ENCODE data around the gene CTSA.
A peak's percentile ranks its signal among the peaks of the same experiment; 100 is the strongest.

The CTSA gene

DNA sequence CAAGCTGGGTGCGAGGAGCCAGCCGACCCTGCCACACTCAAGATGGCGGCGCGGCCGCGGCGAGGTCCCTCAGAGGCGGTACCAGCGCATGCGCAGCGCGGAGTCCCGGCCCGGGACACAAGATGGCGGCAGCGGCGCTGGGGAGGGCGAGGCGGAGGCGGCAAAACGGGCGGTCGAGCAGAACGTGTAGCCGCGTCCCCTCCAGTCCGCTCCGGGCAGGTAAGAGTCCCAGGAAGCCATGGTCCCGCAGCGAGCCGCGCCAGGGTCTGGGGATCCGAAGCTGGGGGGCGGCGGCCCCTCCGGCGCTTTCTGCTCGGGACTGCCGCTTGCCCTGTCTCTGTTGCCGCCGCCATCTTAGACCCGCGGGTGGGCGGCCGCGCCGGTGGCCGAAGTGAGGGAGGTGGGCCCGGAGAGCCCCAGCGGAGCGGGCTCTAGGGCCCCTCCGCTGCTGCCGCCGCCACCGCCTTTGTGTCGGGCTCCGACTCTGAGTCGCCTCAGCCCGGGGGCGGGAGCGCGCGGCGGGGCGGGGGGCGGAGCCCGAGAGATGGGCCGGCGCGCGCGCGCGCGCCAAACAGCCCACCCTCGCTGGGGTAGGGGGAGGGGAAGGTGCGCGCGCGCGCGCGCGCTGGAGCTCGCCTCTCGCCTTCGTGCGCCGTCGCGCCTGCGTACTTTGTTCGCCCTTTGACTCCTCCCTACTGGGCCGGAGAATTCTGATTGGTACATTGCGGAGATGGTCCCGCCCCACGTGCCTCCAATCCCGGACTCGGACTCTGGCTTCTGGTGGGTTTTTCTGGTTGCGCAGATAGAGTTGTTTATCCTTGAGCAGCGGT lies 43.7 kb downstream of the CTSA start, which contains the start of gene PCIF1:
Gene PCIF1 (plus strand): TSS at position 98 of the 830 bp plus-strand sequence. CDS start 4,317 bp downstream, outside the sequence.
- H3K4me3 ChIP-seq (ENCODE audit: low read depth, low read length), result peak within 1 kb of the TSS; percentile 97

DNA sequence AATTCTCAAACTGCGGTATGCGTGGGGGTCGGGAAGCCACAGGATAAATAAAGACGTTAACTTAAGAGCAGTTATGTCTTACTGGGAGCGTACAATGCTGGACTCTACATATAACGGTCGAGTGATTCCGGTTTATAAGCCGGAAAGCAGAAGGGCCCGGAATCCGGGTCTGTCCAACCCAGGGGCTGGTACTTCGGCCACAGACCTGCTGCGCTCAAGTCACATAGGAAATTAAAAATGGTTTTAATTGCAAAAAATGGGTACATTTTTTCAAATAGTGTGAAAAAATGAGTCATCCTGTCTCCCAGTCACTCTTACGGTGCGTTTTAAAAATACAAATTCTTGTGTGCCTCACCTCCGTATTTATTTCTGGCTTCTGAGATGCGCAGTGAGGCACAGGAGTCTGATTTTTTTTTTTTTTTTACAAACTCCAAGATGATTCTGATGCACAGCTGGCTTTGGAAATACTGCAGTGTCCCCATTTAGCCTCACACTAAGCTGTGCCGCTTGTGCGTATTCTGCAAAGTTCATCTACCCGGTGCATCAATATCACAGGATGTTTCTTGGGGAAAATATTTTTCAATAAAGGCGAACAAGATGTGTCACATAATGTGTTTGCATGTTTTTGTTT lies 44.4 kb downstream of the CTSA start:
- peak overlapping the region; percentile 97 for H3K4me3 ChIP-seq (ENCODE audit: low read depth, low read length)

DNA sequence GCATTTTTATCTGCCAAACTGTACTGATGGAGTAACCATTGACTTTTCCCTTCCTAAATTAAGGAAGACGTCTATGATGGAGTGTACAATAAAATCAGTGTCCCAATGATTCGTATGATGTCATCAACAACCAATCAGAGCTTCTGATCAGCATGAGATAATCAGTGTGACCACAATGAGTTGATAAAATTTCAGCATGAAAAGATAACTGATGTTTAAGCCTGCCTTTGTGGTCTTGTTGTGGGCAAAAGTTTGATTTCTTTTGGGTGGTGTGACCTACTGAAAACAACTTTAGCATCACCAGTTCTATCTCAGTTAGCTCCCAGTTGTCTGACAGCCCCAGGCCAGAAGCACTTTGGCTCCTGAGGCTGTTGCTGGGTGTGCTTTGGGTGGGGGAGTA lies 46.6 kb downstream of the CTSA start:
- no peak overlapping the region for H3K4me3 ChIP-seq (ENCODE audit: low read depth, low read length)

DNA sequence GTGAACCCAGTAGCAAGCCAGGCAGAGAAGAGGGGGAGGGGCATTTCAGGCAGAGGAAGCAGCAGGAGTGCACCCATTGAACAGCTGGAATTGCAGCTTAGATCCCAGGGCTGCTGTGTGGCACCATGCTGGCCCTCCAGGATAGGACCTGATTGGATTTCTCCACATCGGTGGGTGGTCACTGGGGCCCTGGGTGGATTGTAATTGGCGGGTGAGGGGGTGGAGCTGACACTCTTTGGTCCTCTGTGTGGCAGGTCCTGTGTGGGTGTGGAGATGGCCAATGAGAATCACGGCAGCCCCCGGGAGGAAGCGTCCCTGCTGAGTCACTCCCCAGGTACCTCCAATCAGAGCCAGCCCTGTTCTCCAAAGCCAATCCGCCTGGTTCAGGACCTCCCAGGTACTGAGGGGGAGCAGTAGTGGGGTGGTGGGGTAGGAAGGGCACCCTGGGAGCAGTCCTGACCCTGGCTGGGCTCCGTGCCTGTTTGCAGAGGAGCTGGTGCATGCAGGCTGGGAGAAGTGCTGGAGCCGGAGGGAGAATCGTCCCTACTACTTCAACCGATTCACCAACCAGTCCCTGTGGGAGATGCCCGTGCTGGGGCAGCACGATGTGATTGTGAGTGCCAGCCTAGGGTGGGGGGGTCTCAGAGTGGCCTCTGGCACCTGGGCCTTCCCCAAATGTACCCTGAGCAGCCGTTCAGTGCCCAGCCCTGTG lies 47.7 kb downstream of the CTSA start:
- H3K4me3 ChIP-seq (ENCODE audit: low read depth, low read length), result no peak overlapping the region

DNA sequence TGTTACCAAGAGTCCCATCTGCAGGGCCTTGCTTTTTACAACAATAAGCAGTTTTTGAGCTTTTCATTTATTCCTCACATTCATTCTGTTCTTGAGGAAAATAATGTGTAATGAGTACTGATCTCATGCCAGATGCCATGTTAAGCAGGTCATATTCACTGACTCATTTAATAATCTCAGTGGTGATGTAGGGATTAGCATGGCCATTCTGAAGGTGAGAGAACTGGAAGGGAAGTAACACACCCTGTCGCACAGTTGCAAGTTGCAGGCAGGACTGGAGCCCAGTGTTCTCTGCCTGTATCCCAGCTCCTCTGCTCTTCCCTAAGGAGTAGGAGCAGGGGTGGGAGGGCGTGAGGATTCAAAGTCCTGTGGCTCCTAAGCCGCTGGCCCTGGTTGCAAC lies 48.9 kb downstream of the CTSA start:
- no peak overlapping the region for H3K4me3 ChIP-seq (ENCODE audit: low read depth, low read length)

DNA sequence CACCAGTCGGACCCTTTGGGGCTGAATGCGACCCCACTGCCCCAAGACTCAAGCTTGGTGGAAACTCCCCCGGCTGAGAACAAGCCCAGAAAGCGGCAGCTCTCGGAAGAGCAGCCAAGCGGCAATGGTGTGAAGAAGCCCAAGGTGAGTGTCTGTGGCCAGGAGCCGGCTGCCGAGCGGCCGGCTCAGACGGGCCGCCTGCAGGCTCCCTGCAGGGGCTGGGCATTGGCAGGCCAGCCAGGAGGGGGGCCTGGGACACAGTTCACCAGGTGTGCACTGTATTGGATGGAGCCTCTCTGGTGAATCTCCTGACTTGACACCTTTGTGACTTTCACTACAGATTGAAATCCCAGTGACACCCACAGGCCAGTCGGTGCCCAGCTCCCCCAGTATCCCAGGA lies 49.3 kb downstream of the CTSA start:
- no peak overlapping the region for H3K4me3 ChIP-seq (ENCODE audit: low read depth, low read length)

DNA sequence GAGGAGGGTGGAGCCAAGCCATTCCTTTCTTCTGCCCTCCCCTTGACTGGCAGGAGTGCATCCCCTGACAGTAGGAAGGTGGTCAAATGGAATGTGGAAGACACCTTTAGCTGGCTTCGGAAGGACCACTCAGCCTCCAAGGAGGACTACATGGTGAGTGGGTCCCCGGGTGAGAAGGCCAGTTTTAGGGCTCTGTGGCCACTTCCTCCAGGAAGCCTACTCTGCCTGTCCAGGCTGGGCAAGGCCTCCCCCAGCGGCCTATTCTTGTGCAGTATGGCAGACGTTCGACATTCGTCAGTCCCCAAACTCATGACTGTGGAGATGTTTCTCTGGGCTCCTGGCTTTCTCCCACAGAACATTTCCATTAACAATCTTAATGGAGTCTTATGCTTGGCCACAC lies 52.5 kb downstream of the CTSA start:
- H3K4me3 ChIP-seq (ENCODE audit: low read depth, low read length), result no peak overlapping the region

DNA sequence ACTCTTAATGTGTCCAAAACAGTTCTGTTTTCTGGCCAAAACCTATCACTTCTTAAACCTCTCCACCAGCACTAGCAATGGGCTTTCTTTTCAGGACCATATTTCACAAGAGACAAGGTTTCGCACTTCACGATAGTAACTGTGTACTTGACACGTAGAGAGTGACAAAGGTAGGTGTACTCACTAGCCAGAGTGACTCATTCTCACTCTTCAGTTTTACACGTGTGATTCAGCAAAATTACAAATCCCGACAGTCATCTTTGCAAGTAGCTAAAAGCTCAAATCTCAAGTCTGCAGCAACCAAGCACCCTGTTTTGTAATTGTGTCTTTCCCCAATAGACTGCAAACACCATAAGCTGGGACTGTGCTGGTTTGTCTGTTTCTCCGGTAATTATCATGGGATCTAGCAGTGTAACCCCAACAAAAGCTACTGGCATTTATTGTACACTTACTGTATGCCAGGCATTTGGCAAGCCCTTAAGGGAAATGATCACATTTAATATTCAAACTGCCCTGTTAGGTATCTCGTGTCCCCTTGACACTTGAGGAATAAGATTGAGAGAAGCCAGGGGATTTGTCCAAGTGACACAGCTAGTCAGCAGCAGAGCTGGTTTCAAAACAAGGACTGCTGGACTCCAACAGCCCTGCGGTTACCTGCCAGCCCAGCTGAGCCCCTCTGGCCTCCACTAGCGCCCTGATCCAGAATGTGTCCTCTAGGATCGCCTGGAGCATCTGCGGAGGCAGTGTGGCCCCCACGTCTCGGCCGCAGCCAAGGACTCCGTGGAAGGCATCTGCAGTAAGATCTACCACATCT lies 53.2 kb downstream of the CTSA start:
- no peak overlapping the region for H3K4me3 ChIP-seq (ENCODE audit: low read depth, low read length)

DNA sequence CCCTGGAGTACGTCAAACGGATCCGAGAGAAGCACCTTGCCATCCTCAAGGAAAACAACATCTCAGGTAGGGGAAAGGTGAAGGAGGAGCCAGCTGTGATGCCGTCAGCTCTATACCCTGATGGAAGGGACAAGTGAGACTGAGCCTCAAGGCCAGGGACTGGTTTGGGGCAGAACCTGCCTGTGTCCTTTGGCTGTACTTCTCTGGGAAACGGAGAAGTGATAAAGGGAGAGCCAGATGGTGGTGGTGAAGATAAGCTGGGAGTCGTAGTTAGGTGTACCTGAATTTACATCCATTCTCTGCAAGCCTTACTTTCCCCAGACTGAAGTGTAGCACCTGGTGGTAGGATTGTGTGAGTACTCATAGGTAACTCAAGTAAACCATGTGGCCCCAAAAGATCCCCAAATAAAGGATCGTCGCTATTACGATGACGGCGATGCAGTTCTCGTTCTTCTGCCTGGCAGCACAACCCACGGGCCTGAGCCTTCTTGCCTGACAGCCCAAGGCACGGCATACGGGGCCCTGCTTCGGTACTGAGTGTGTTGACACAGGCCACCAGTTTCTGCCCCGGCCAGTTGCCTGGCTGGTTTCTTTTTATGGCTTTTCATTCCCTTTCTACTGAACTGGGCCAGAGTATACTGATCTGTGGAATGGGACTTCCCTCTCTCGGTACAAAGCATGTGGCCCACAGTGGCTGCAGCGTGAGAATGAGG lies 54.0 kb downstream of the CTSA start:
- no peak overlapping the region for H3K4me3 ChIP-seq (ENCODE audit: low read depth, low read length)

DNA sequence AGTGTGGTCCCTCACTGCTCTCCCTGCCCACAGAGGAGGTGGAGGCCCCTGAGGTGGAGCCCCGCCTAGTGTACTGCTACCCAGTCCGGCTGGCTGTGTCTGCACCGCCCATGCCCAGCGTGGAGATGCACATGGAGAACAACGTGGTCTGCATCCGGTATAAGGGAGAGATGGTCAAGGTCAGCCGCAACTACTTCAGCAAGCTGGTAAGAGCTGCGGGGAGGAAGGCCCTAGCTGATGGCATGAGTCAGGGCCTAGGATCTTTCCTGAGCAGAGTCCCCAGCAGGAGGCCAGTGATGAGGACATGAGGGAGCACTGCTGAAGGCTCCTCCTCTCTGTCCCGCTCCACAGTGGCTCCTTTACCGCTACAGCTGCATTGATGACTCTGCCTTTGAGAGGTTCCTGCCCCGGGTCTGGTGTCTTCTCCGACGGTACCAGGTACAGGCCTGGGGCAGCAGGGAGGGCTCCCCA lies 54.6 kb downstream of the CTSA start:
- H3K4me3 ChIP-seq (ENCODE audit: low read depth, low read length), result no peak overlapping the region

DNA sequence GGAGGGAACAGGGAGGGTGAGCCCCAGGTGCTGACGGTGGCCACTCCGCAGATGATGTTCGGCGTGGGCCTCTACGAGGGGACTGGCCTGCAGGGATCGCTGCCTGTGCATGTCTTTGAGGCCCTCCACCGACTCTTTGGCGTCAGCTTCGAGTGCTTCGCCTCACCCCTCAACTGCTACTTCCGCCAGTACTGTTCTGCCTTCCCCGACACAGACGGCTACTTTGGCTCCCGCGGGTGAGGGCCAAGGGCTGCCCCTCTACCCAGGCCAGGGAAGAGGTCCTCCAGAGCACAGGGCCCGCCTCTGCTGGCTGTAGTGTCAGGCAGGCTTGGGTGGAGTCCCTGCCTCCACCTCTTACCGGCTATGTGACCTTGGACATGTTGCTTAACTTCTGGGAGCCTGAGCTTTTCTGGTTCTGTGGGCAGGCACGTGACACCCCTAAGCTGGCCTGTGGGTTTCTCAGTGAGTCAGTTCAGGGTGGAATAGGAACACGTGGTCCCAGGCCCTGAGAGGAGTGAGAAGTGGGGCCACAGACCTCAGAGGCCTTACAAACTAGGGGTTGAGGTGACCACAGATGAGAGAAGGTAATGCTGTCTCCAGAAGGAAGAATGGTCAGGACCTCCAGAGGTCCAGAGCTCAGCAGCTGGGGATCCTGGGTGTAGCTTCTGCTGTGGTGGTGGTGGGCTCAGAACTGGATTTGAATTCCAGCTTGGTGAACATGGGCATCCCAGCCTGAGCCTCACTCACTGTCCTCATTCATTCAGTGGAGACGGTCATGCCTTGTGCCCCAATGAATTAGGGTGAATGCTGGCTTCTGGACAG lies 55.2 kb downstream of the CTSA start:
- H3K4me3 ChIP-seq (ENCODE audit: low read depth, low read length), result no peak overlapping the region

DNA sequence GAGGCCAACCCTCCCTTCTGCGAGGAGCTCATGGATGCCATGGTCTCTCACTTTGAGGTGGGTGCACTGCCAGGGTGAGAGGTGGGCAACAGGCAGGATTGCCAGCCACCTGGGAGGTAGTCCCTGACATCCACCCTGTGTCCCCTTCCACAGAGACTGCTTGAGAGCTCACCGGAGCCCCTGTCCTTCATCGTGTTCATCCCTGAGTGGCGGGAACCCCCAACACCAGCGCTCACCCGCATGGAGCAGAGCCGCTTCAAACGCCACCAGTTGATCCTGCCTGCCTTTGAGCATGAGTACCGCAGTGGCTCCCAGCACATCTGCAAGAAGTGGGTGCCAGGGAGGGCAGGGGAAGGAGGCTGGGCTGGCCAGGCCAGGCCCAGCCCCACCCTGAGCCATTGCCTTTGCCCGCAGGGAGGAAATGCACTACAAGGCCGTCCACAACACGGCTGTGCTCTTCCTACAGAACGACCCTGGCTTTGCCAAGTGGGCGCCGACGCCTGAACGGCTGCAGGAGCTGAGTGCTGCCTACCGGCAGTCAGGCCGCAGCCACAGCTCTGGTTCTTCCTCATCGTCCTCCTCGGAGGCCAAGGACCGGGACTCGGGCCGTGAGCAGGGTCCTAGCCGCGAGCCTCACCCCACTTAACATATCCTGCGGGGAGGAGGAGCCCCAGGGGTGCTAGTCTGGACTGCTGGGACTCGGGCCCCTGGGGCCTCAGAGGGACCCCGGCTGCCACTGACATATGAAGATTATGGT lies 56.2 kb downstream of the CTSA start:
- H3K4me3 ChIP-seq (ENCODE audit: low read depth, low read length), result no peak overlapping the region

DNA sequence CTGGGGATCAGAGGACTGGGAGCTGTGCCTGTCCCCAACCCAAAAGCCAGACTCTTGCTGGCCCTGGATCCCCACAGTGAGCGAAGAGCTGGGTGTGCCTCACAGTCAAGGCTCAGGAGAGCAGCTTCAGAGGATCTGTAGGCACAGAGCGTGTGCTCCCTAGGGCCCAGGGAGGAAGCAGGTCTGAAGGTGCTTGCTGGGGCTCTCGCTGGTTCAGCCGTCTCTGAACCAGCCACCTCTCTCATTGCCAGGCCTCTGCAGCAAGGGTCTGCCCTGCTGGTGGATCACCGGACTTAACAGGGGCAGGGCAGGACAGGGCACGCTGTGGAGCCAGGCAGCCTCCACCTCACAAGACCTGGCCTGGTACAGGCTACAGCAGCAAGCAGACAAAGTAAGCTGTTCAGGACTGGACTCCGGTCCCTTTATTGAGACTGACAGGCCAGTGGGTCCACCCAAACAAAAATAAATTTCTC lies 57.2 kb downstream of the CTSA start:
- no peak overlapping the region for H3K4me3 ChIP-seq (ENCODE audit: low read depth, low read length)

Data from iPS-11a (cell line).